GM18858 (cell line): ENCODE data around the gene PTK7.
"Not testable (repeated sequence)": the region's sequence is repeated elsewhere in the genome, so short reads cannot be mapped to it uniquely, and the experiment has no call there.

Source experiments
- ATAC-seq: cut with Tn5 transposase; IDR thresholded peaks from one replicate; pipeline ENCODE4 v1.9.1; 2021; ENCODE audit not compliant: unreplicated experiment

PTK7 gene

DNA sequence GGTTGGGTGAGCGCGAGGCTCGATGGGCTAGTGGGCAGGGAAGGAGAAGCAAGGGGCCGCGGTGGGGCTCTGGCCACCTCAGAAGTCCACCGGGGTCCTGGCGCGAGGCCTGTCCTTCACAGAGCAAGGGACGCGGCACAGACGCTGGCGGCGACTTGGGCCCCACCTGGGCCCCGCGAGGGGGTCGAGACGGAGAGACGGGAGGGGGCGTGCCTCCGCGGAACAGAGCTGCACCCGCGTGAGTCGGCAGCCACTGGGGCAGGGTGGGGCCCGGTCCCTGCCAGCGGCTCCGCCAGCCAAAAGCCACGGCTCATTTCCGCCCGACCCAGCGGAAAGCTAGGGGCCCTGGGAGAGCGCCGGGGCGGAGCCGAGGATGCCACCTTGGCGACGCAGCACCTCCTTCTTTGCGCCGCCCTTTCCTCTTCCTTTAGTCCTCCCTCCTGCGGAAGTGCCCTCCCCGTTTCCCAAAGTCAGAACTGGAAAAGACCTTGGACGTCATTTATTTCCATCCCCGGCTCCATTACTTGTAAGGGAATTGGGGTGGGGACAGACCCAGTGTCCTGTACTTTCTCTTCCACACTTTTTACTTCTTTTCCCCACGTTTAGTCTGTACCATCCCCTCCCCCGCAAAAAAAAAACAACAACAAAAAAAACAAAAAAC lies 22.4 kb upstream of the PTK7 start, which contains the start of gene CUL7:
Gene CUL7 (minus strand): TSS at position 307 of the 661 bp plus-strand sequence. CDS start 1,063 bp downstream, outside the sequence.
- peak; percentile 60 for ATAC-seq

DNA sequence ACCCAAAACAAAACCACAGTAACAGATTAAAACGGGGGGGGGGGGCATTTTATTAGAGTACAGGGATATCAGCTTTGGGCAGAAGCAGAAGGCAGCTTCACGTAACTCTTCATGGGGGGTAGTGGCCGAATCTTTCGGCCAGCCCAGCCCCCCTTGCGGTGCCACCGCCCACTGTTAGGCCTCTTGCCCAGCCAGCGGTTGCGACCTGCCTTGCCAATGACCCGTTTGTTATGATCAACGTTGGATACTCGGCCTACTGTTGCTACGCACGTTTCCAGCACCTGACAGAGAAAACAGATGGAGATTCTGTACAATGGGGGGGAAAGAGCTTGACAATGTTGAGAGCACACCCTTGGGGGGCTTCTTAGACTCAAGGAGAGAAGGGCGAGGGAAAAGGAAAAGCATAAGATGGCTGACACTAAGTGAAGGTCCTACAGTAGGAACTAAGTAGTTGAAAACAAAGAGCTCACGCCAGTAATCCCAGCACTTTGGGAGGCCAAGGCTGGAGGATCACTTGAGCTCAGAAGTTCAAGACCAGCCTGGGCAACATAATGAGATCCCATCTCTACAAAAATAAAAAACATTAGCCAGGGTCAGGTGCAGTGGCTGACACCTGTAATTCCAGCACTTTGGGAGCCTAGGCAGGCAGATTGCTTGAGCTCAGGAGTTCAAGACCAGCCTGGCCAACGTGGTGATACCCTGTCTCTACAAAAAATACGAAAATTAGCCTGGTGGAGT lies 21.7 kb upstream of the PTK7 start:
- ATAC-seq: no peak

DNA sequence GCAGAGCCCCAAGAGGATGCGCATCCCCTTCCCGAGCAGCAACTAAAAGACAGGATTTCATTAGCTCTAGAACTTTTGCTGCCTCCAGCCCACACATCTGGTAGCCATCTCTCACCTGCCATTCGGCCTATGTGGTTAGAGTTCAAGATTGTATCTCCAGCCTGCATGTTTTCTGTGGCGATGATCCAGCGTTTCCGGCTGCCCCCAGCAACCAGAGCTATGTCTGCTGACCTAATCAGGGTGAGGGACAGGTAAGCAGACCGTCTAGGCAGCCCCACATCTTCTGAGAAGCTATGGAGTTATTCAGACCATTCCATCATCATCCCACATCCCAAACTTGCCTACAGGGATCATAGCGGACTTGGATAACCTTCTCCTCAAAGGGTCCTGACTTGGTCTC lies 20.1 kb upstream of the PTK7 start:
- ATAC-seq: no peak

DNA sequence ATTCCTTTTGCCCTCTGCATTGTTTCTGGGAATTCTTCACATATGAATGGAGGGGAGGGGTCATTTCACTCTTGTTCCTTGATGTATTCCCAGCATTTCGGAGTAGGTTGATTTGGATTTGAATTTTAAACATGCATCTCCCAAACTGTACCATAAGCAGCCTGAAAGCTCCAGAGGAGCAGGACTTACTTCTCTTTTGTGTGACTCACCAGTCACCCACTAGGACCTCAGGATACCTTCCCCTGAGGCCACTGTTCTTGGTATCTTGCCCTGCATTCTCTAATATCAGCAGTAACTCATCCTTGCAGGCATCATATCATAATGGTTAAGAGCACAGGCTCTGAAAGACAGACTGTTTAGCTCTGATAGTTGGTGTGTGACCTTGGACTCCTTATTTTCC lies 17.6 kb upstream of the PTK7 start:
- no peak for ATAC-seq

DNA sequence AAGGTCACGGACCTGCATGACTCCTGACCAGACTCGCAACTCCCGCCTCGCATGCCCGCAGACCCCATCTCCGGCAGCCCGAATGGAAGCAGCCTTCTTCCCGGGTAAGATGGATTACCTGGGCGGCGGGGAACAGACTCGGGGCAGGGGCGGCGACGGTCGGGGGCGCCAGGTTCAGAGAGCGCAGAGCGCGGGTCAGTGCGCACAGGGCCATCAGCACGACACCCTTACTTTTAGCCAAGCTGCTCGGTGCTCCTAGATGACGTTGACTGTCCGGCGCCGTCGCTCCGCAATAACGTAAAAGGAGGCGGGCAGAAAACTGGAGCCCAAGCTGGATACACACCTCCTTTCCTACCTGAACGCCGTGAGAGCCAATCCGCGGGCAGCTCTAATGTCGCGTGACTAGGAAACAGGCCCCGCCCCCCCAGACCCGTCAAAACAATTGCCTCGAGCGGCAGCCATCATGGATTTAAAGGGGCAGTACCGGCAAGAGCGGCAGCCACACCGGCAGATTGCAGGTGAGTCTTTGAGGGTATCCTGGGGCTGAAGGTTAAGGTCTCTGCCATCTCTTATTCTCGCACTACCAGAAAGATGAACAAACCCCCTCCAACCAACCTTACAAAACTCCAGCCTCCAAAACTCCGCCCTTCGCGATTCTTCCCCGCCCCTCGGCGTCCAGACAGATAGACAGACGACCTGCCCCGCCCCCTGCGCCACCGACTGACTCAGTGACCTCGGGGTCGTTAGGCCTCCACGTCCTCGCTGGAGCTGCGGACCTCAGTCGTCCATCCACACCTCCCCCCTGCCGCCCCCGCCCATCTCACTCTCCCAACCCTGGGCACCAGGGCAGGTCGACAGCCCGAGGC lies 16.7 kb upstream of the PTK7 start, which contains the start of the genes KLC4 and MRPL2:
Gene KLC4 (plus strand): TSS at position 464 of the 866 bp plus-strand sequence. CDS start 1,705 bp downstream, outside the sequence.
Gene MRPL2 (minus strand): TSS at position 267 of the 866 bp plus-strand sequence. CDS start 53 bp downstream, at position 214.
- ATAC-seq: peak; percentile 76

DNA sequence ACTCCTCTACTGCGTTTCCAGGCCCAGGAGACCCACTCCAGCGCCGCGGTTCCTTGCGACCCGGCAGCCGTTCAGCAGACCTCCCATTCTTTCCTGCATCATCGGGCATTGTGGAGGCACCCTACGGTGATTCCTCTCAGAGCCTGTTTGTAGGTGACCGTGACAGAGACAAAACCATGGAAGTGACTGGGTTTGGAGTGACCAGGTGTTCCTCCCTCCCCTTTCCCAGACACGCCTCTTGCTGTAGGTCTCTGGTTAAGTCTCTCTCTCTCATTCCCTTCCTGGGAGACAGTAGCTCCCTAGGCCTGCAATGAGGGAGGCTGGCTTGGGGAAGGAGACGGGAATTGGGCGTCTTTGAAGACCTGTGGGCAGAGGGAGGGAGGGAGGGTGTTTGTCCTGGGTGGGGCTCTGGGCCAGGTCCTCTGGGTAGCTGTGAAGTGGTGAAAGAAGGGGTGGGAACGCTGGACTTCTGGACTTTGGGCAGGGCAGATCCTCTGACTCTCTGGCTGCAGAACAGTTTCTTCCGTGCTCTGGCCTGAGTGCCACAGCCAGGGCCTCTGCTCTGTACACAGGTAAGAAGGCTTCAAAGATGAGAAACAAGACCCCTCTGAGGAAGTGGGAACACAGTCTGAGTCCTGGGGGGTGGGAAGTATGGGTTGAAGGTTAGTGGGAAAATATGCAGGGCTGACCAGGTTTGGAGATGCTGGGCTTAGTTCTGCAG lies 15.9 kb upstream of the PTK7 start:
- no peak for ATAC-seq

DNA sequence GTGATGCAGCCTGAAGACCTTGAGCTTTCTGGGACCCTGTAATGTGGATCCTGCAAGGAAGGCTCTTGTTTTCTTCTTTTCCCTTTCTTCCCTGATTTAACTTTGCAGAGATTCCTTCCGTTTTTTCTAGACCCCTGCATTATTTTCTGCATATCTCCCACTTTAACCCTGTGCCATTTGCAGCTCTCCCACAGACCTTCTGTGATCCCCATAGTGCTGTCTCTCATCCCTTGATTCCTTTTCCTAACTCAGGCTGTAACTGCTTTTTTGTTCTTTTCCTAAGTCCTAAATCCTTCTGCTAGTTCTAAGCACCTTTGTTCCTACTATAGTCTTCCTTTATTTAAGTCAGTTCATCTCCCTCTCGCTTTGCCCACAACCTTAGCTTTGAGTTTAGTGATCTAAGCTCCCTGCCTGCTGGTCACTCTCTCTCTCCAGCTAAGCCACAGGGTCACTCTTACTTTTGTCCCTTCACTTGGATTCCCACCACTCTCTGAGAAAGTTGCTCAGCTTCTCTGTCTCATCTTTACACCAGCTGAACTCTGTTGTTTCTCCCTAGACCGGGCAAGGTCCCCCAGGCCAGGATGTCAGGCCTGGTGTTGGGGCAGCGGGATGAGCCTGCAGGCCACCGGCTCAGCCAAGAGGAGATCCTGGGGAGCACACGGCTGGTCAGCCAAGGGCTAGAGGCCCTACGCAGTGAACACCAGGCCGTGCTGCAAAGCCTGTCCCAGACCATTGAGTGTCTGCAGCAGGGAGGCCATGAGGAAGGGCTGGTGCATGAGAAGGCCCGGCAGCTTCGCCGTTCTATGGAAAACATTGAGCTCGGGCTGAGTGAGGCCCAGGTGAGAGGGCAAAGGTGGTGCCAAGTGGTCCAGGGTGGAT lies 15.1 kb upstream of the PTK7 start:
- no peak for ATAC-seq

DNA sequence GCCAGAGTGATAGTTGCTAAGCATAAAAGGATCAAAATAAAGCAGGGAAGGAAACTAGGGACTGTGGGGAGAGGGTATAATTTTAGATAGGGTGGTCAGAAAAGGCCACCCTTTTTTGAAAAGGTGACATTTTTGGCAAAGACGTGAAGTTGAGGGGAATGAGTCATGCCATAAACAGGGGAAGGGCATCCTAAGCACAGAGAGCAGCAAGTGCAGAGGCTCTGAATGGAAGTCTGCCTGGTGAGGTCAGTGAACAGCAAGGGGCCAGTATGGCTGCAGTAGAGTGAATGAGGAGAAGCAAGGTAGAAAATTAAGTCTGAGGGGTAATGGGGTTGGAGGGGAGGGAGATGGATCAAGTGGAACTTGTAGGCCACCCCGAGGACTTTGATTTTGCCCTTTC lies 14.3 kb upstream of the PTK7 start:
- no peak for ATAC-seq

DNA sequence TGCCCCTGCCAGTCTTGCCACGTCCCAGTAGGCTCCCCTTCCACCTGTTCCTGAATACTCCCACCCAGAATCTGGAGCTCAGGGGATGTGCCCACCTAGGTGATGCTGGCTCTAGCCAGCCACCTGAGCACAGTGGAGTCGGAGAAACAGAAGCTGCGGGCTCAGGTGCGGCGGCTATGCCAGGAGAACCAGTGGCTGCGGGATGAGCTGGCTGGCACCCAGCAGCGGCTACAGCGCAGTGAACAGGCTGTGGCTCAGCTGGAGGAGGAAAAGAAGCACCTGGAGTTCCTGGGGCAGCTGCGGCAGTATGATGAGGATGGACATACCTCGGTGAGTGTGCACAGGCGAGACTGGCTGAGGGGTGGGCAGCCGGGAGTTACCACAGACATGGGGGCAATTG lies 13.3 kb upstream of the PTK7 start:
- ATAC-seq: no peak

DNA sequence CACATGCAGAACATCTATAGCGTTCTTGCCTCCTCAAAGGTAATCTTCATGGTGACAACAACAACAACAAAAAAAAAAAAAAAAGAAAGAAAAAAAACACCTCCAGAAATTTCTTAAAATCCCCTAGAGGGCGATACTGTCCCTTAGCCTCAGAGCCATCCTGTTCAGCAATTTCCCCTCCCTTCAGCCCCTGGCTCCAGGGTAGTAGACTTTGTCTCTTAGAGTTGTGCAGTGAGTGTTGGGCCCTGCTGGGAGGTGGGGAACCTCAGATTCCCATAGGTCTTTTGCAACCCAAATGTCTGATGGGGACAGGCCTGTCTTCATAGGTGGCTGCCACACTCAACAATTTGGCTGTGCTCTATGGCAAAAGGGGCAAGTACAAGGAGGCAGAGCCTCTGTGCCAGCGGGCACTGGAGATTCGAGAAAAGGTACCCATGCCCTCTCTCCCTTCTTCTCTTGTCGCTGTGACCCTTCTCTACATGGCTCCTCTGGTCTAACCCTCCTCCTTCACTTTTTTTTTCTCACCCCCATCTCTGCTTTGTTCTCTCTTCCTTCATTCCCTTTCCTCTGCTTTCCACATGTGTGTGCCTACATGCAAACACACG lies 6.0 kb upstream of the PTK7 start:
- no peak for ATAC-seq

DNA sequence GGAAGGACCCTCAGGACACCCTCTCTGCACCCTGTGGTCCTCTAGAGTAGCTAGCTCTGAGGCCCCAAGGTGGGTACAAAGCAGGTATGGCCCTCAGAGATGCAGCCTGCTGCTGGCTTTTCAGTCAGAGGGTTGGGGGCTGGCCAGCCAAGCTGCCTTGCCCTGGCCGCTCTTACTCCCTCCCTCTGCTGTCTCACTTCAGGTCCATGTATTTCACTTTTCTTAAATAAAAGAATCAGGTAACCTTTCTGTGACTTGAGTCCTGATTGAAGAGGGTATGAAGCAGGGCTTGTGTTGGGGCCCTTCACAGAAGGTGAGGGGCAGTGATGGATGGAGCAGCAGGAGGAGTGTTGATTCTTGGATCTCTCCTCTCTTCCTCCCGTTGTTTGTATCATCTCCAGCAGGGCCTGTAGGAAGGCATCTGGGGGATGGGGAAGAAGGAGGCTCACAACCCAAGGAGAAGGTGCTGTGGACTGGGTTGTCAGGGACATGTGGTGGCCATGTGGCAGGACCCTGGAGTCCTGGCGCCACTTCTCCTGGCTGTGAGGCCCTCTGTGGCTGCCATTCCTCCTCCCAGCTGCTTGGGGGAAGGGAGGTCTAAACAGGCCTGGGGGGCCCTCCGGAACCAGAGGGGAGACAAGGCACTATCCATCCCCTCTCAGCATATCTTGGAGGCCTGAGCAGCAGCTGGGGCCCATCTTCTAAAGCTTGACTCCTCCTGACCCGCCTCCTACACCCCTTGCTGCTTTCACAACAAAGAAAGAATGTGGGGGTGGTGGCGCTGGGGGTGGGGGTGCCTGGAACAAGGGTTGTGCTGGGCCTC lies 1.1 kb upstream of the PTK7 start:
- no peak for ATAC-seq

DNA sequence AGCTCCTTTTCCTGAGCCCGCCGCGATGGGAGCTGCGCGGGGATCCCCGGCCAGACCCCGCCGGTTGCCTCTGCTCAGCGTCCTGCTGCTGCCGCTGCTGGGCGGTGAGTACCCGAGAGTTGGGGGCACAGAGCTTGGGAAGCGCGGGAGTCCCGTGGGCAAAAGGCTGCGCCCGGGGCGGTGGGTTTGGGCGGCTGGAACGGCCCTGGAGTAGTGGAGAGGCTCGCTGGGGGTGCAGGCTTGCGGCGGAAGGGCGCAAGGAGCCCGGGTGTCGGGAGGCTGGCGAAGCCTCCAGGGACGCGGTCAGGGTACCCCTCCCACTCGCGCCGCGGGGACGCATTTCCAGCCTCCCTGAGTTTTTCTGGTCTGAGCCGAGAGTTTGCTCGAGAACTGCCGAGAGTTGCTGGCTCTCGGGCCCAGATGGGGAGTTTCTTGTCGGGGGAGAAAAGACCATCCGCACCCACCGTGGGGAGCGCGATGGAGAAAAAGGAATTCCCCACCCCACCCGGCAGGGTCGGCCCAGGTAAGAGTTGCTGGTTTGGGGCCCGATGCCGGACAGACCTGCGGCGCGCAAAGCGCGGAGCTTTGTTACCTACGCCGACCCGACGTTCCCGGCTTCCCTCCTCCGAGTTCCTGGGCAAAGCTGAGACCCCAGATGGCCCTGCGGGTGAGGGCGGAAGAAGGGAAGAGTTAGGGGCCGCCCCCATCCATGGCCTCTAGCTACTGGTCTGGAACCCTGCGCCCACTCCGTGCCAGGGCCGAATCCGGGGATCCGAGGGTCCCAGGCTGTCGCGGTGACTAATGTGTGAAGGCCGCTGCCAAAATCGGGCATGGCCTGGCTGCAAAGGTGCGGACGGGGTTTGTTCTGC lies 584 bp downstream of the PTK7 start:
- no peak for ATAC-seq

DNA sequence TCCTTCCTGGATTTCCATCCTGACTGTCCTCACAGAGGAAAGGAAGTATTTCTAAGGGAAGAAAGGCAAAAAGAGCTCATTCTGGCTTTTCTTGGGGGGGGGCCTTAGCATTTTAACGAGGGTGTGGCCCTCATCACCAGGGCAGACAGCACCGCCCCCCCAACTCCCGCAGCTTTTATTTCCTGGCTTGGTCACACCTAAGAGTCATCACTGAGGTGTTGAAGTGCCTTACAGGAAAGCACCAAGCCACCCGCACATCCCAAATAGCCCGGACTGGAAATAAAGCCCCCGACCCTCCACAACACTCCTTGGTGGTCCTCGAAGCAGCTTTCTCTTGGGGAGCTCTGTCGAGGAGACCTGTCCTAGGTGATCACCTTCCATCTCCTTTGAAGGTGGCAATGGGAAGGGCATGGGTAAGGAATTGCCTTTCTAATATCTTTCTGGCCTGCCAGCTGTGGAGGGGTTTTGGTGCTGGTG lies 1.3 kb downstream of the PTK7 start:
- ATAC-seq: no peak

DNA sequence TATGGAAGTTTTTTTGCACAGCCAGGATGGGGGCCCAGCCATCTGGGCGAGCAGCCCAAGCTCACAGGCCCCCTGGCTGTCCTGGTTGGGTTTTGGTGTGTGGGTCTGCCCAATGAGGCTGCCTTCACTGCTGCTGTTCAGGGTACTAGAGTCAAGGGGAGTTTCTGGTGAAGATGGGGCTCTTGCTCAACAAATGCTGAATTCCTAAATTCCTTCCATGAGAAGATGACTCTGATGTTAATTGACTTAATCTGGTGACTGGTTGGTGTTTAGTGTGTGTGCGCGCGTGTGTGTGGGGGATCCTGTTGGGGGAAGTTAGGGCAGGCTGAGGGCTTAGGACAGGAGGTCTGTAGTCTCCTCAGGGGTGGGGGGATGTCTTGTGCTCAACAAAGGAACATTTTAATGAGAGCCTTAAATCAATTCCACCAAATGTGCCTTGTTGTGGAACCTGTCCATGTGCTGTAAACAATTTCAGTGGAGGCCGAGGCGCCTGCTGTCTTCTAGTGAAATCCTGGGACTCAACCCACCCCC lies 1.9 kb downstream of the PTK7 start:
- ATAC-seq: no peak

DNA sequence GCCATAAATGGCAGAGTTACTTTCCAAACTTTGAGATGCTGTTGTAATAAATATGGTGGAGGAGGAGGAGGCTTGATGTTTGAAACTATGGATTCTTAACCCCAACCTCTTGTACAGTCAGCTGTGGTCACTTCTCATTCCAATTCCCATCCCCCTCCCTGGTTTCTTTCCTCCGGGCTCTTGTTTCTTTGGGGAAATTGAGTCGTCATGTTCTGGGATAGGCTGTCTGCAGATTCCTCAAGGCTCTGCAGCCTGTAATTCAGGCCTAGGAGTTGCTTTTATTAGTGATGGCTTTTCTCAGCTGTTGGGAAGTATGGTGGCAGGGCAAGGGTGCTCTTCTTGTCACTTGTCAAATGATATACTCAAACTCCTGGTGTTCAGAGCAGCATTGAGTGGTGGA lies 2.6 kb downstream of the PTK7 start:
- ATAC-seq: no peak

DNA sequence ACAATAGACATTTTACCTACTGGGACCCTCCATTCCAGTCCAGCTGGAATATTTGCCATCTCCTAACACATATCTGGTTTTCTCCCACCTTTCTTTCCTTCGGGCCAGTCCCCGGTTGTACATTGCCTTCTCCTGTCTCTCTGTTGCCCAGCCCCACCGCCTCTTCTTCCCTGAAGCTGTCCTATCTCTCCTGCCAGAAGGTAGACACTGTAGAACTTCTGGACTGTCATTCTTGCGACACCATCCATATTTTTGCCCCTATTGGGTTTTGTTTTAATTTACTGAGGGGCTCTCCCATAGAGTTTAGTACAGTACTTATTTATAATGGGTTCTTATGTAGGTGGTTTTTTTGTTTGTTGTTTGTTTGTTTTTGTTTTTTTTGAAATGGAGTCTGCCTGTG lies 4.9 kb downstream of the PTK7 start:
- no peak for ATAC-seq

DNA sequence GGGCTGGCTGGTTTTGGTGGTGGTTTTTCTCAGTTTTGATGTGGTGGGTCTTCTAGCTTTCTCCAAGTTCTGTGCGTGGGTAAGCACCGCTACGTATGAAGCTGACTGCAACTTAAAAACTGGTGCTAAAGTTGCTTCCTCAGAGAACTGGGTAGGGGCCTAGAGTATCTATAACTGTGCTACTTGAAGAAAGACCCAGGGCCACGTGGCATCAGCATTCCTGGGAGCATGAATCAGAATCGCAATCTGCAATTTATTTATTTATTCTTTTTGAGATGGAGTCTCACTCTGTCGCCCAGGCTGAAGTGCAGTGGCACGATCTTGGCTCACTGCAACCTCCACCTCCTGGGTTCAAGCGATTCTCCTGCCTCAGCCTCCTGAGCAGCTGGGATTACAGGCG lies 5.8 kb downstream of the PTK7 start:
- ATAC-seq: not testable (repeated sequence)
